HG02943 (cell line): ENCODE measurements around the gene LYAR.

ENCODE experiments used
- ATAC-seq: cut with Tn5 transposase; IDR thresholded peaks from one replicate; pipeline ENCODE4 v1.9.1; 2021; ENCODE audit warnings: mild to moderate bottlenecking, low read depth, moderate library complexity; ENCODE audit not compliant: unreplicated experiment

Gene LYAR

GRCh38 chr4:4225915-4226605 lies 63.9 kb downstream of the LYAR start:
- no peak for ATAC-seq
